ENCODE results near the gene AHDC1.

The AHDC1 gene

DNA sequence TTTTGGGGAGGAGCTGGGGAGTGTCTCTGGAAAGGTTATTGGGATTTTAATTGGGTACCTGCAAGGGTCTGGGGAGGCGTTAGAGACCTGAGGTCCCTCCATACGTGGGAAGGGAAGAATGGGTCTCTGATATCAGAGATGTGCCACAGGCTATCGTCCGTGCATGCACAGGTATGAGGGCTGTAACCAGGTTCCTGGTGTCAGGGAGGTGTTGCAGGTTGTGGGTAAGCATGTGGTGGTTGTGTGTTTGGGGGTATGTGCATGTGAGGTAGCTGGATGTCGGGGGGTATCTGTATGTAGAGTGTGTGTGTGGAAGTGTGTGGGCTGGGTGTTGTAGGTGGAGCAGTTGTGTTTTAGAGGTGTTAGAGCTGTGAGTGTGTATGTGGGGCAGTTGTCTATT, 8.3 kb downstream of the AHDC1 start:
- no peak for DNase-seq (ENCODE audit: extremely low read depth, low read depth)
- TF ChIP-seq CTCF (IDR thresholded peaks at IDR 0.05; ENCODE audit: low read depth, low read length): no peak

- no peak for TF ChIP-seq CTCF (IDR thresholded peaks at IDR 0.05; ENCODE audit: low read depth, low read length)
- no peak for DNase-seq (ENCODE audit: extremely low read depth, low read depth)
Measured at GRCh38 chr1:27594564-27595510, 9.1 kb downstream of the AHDC1 start.

DNA sequence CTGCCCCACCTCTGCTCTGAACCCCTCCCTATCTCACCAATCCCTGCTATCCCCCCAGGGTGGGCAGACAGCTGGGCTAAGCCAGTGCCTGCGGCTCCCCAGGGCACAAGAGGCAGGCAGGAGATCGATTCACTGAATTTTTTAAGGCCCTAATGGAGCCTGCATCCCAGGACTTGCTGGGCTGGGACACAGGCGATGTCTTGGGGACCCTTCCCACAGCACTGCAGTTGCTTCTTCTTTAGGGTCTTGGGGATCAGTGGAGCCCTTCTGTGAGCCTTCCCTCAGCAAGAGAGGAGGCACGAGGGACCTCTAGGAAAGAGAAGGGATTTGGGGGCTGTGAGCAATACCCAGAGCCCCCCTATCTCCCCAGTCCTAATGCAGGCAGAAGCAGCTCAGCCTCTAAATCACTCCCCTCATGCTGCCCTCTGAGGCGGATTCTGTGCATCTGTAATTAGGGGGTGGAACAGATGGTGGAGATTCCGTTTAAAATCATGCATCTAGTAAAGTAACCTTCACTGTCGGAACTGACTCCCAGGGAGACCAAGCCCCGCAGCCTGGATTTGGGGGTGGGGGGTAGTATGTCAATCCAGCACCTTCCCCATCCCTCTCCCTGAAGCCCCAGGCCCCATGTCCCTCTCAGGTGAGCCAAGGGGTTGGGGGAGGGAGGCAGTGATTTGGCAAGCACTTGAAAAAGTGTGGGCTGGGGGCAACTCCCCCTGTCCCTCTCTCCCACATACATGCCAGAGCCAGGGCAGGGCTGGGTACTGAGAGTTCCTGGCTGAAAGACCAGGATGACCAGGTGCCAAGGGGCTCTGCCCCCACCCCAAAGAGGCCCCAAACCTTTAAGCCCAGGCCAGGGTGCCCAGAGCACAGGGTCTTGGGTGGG, 10.0 kb downstream of the AHDC1 start:
- TF ChIP-seq CTCF (IDR thresholded peaks at IDR 0.05; ENCODE audit: low read depth, low read length): no peak
- no peak for DNase-seq (ENCODE audit: extremely low read depth, low read depth)

DNA sequence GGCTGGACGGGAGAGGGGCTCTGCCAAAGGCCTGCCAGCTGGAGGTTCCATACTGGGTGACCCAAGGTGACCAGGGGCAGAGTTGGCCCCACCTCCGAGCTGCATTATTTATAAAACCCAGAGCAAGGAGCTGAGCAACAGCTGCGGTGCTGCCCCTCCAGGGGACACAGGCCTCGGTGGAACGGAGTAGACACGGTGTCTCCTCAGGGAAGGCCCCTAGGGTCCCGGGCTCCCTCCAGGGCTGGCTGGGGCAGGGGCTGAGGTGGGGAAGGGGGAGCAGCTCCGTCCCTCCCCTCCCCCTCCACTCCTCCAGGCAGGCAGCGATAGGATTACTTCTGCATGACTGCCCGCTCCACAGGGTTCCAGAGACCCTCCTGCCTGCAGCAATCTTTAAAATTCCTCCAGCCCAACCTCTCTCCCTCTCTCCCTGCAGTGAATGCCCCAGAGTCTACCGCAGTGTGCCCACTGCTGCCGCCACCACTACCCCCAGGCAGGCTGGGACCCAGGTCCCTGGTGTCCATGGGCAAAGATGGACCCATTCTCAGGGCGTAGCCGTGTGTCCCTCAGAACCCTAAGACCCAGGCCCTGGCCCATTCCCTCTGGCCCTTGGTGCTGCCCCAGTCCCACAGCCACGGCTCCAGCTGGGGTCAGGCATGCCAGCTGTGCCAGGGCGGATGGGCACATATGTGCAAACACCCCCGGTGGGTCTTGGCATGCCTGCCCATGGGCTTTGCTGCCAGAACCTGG, 10.8 kb downstream of the AHDC1 start:
- no peak for TF ChIP-seq CTCF (IDR thresholded peaks at IDR 0.05; ENCODE audit: low read depth, low read length)
- no peak for DNase-seq (ENCODE audit: extremely low read depth, low read depth)

GRCh38 chr1:27592232-27592930, 11.6 kb downstream of the AHDC1 start:
- TF ChIP-seq CTCF (IDR thresholded peaks at IDR 0.05; ENCODE audit: low read depth, low read length): no peak
- no peak for DNase-seq (ENCODE audit: extremely low read depth, low read depth)

DNA sequence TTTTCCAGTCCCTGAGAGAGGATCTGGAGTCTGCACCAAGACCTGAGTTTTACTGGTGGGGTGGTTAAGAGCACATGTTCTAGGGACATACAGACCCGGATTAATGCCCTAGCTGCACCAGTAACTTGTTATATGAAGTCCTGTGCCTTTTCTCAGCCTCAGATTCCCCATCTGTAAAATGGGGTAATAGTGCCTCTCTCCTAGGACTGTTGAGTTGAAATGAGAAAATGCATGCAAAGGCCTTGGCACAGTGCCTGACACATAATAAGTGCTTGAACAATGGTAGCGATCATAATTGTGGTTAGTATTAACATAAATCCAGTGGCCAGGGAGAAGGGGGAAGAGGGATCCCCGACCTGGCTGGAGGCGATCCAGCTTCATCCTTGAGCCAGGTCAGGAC, 12.3 kb downstream of the AHDC1 start:
- no peak for DNase-seq (ENCODE audit: extremely low read depth, low read depth)
- no peak for TF ChIP-seq CTCF (IDR thresholded peaks at IDR 0.05; ENCODE audit: low read depth, low read length)

Measured in AG09319 (cell line).